ENCODE measurements around the gene TMEM266.

TMEM266 gene

DNA sequence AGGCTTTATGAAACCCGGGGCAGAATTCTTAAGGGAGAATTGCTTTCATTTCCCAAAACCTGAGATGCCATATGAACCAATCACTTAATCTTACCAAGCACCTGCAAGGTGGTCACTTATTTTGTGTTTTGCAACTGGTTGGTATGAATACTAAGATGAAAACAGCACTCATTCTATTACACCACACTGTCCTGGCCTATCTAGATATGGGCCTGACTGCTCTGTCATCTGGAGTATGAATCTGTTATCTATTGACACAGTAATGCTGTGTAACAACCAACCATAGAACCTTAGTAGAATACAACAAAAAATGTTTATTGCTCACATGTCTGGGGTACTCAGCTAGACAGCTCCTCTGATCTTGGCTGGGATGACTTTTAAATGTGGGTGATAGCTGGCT, 74.8 kb downstream of the TMEM266 start:
- DNase-seq (ENCODE audit: low spot score) = no peak

DNA sequence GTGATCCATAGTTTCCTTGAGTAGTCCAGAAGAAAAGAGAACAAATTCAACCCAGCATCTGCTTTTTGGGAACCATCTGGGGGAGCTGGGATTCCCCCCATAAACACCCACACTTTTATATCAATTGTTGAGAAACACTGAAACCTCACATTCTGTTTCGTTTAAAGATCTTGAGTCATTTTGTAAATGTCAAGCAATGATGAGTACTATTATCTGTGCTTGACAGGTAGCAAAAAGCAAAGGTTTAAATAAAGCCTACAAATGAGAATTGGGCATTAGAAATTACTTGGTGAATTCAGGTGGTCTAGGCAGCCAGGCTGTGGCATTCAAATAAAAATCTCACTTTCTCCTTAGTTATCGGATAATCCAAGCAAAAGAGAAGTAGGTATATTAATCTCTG, 75.7 kb downstream of the TMEM266 start:
- DNase-seq (ENCODE audit: low spot score) = no peak

DNA sequence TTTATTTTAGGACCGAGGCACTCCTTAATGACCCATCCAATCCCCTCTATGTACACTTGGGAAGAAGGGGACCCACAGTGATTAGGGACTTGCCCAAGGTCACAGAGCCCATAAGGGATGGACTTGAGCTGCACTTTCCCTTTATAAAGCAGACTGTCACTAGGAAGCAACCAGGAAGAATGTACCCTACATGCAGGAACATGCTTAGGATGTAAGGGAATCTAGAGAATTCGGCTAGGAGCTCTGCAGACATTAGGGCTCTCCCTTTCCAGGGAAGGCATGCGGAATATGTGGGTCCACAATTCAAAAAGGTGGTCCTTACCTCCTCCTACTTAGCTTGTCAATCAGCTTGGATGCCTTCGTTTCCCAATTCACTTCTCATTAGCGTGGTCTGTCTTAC, 78.7 kb downstream of the TMEM266 start:
- DNase-seq (ENCODE audit: low spot score) = no peak

DNA sequence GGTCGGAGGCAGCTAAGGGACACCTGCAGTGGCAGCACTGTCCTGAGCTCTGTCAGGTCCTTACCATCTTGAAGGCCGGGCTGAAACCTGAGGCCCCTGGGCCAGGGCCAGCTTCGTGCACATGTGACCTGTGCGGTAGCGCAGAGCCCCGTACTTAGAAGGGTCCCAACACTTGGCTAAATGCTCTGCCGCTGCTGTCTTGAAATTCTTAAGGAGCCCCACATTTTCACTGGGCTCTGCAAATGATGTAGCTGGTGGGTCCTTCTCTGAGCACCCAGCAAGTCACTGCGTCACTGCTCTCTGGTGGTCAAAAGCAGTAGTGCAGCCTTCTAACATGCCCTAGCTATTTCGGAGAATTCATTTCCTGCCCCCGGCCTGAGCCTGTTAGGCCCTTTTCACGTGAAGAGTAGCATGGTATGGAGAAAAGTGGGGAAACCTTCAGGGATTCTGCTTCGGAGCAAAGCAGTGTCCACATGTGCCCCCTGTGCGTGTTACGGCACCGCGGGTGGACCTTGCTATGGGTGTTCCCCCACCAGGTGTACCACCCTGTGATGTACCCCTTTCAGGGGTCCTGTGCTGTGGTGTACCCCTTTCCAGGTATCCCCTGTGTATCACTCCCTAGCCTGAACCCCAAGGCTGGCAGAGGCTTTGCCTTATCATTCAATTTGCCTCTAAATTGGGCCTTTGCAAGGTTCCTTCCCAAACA, 79.7 kb downstream of the TMEM266 start:
- DNase-seq (ENCODE audit: low spot score) = peak; percentile 89

DNA sequence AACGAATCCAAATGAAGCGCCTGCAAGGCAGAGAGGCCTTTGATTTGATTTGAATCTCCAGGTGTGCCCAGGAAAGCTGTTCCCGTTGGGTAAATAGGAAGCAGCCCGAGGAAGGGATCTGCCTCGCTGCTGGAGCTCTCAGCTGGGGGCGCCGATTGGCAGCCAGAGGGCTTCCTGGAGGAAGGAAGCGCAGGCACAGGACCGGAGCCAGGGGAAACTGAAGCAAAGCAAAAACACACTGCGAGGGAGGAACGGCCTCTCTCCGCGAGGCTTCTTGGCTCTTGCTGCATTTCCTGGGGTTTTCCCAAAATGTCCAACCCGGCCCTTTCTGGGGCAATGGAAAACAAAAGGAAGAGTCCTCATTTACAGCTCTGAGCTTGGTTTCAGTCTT, 80.3 kb downstream of the TMEM266 start:
- peak; percentile 37 for DNase-seq (ENCODE audit: low spot score)

DNA sequence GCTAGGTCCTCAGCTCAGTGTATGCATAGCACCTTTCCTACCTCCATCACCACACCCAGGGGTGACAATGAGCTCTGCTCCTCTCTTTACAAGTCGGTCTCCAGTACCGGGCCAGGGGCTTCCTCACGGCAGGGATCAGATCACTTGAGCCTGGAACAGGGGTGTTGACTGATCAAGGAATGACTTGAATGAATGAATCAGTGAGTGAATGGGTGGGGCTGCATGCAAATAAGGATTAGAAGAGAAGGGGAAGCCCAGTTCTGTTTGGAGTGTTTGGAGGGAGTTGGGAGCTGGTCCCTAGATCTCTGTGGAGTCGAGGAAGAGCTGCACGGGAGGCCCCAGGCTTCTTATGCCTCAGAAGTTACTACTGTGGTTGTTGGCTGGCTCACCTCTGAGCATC, 87.0 kb downstream of the TMEM266 start:
- no peak for DNase-seq (ENCODE audit: low spot score)

DNA sequence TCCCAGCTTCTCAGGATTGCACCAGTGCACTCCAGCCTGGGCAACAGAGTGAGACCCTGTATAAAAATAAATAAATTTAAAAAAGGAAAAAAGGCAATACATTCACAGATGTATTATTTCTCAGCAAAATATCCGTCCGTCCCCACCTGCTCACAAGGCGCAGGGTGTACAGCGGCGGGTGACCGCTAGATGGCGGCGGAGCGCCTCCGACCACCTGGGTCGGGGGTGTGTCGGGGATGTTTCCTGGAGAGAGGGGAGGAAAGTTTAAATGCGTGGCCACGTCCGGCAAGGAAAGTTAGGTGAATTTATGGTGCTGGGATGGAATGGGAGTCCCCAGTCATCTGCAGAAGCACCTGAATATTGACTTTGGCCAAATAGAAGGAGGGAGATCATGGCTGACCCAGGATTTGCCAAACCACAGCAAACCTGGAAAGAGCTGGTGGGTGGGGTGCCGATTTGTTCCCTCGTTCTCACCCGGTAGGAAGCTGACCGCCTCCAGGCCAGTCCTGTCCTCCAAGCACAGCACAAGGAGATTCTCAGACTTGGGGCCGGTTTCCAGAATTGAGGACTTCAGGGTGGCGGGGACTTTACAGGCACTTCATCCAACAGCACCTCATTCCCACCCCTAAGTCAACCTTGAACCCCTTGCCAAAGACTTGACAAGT, 88.3 kb downstream of the TMEM266 start:
- peak; percentile 87 for DNase-seq (ENCODE audit: low spot score)

DNA sequence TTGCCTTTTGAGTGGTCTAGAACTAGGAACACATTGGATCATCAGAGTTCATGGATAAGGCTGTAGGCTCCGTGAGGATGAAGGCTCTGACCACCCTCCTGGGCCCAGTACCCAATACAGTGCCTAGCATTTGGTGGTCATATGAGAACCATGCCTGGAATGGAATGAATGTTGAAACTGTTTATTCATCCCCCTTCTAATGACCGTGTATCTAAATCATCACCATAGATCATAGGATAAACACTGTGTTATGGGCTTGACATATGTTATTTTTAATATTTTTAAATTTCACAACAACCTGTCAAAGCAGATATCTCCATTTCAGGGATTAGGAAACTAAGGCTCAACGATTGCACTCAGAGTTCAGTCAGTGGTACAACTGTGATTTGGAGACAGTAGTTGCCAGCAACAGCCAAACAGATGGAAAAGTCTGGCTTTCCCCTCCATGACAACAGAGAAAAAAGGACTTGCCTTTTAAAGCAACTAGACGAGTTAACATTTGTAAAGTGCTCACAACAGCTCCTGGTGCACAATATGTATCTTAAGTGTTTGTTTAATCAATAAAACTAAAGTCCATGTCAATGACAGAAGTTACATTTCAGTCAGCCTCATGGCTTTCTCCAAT, 89.6 kb downstream of the TMEM266 start:
- no peak for DNase-seq (ENCODE audit: low spot score)

DNA sequence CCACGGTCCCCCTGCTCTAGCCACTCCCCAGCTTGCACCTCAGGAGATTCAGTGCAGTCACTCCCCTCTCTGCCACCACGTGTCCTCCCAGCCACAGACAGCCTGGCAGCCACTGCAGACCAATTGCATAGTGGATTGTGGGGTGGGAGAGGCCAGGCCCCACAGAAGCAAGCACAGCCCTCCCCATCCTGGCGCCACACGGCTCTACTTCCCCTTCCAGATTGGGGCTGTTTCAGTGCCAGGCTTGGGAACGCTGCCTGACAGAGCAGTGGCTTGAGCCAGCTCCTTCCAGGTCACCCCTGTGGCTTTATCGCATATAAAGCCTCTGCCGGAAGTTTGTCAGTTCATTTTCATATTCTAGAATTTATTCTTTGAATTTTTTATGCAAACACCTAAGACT, 90.7 kb downstream of the TMEM266 start:
- no peak for DNase-seq (ENCODE audit: low spot score)

DNA sequence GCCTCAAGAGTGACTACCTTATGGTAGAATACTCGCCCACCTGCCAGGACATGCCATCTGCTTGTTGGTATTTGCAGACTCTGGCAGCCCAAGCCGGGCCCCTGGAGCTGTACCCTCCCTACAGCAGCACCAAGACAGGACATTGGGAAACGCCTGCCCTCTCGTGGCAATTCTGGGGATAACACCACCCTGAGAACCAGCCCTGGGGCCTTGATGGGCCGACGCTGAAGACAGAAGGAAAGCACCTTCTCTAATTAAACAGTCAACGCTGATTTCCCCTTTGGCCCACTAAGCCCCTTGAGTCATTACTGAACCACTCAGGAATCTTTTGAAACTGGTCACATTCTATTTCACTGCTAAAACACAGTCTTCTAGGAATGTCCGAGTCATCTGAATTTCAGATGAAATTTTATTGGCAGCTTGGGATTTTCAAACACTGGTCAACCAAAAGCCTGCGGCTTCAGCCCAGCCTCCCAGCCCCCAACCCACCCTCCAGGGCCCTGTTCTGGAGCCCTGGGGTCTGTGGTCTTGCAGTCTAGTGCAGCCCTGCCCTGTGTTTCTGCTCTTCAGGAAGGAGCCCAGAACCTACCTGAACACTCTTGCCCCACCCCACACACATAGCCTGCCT, 91.3 kb downstream of the TMEM266 start:
- peak; percentile 87 for DNase-seq (ENCODE audit: low spot score)

DNA sequence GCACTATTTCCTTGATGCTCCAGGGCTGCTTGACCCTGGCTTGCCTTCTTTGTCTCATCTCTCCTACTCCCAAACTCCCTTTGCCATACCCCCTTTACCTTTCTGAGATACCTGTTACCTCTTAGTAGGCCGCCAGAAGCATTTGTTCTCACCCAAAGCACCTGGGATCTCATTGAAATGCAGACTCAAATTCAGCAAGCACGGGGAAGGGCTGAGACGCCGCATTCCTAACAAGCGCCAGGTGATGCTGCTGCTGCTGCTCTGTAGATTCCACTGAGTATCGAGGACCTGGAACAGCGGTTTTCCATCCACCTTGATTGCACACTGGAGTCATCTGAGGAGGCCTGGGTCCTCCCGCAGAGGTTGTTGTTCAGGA, 91.8 kb downstream of the TMEM266 start:
- DNase-seq (ENCODE audit: low spot score) = peak; percentile 39

DNA sequence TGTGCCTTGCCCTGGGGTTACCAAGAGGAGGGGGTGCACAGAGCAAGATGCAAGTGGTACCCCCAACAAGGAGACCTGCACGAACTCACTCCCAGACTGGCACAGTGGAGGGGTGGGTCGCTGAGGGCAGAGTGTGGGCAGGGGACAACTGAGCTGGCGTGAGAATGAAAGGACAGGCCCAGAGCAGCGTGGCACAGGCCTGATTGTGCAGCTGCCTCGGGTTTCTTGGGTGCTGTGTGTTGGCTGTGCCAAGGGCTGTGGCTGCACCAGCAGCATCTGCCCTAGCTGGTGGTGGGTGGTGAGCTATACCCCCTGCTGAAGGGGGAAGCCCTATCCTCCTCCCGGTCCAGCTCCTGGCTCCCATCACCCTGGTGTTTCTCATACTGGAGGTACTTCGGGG, 92.4 kb downstream of the TMEM266 start:
- DNase-seq (ENCODE audit: low spot score) = no peak

DNA sequence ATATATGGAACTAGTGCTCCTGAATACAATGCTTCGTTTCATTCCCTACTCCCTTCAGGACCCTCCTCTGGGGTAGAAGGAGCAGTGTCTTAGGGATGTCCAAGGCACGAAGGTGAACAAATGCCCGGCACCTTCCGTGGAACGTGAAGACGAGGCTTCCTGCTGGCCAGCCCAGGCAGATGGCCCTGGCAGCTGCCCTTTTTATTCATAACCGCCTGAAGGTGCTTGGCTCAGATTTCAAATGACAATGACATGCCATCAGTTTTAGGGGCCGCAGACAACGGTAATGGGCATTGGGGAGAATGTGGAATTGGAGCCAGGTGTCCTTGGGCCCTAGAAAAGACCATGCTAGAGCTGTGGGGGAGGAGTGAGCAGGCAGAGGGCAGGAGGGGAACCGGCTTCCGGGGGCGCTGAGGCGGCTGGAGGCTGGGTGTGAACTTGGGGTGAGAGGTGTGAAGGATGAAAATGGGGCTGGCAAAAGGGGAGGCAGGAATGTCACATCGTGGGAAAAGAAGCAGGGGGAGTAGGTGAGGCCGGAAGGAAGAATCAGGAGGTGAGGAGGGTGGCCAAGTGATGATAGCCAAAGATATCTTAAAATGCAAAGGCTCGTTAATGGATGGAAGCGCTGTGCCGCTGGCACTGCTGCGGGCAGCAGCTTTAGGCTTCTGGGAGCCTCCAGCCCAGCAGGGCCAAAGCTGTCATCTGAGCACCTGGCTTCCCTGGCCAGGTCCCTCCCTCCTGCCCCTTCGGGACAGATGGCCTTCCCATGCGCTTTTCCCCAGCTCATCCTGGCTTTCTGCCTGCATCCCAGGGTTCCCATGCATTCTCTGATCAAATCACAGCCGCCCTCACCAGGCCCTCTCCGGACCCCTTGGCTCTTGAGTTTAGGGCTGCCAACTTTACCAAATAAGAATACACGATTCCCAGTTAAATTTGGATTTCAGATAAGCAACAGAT, 93.7 kb downstream of the TMEM266 start:
- DNase-seq (ENCODE audit: low spot score) = no peak

DNA sequence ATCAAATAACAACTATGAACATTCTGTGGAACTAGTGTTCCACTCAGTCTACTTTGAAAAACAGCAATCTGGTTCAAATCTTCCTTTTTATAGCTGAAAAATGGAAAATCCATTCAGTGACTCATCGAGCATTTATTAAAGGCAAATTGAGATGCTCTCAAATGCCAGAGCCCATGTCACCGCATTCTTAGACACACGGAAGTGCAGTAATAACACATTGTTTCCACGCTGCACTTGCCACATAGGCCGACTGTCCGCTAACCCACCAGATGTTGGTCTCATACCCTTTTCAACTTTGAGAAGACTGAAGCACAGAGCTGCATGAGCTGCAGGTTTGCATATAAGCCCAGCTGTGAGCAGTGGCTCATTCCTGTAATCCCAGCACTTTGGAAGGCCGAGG, 95.9 kb downstream of the TMEM266 start:
- DNase-seq (ENCODE audit: low spot score) = no peak

DNA sequence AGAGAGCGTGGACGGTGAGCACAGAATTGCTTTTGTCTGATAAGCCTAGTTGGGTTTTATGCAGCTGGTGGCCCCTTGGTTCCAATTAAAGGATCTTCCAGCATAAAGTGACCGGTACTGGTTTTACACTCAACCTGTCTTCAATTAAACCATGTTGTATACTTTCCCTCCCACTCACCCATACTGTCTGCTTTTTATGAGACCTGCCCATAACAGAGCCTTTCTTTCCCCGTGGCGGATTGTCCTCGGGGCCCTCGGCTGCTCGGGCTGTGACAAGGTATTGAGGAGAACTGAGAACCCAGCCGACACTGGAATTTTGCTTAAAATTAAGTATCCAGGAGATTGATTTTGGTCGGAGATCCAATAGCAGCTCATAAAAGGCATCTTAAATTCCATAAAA, 98.4 kb downstream of the TMEM266 start:
- no peak for DNase-seq (ENCODE audit: low spot score)

DNA sequence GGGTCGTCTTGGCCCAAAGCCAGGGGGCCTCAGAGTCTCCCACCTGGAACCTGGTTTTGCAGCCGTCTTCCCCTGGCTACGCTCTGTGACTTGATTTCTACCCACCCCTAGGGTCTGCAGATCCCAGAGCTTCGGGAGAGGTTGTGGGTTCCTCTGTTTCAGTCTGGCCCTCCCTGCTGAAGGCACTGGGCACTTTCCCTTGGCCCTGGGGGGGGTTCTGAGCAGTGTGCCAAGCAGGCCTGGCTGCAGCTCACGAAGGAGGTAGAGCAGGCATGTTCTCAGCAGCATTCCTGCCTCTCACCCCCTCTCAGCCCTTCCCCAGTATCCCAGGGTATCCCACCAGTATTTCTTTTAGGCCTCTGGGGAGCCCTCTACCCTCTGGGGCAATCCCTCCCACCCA, 99.0 kb downstream of the TMEM266 start:
- DNase-seq (ENCODE audit: low spot score) = no peak

DNA sequence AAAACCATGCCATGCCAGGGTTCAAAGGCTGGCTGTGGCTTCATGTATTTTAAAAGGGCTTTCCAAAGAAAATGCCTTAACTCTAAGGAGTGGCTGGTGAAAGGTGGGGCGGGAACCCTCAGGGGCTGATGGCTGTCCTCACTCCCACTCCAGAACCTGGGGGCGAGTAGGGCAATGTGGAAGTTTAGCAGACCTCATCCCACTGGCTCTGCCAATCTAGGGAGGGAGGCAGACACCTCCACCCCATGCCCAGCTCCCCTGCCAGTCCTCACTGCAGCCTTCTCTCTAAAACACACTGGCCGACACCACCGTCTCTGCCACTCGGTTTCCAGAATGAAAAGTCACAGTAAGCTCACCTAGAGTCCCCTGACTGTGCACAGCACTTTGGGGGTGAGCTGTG, 99.5 kb downstream of the TMEM266 start:
- no peak for DNase-seq (ENCODE audit: low spot score)

DNA sequence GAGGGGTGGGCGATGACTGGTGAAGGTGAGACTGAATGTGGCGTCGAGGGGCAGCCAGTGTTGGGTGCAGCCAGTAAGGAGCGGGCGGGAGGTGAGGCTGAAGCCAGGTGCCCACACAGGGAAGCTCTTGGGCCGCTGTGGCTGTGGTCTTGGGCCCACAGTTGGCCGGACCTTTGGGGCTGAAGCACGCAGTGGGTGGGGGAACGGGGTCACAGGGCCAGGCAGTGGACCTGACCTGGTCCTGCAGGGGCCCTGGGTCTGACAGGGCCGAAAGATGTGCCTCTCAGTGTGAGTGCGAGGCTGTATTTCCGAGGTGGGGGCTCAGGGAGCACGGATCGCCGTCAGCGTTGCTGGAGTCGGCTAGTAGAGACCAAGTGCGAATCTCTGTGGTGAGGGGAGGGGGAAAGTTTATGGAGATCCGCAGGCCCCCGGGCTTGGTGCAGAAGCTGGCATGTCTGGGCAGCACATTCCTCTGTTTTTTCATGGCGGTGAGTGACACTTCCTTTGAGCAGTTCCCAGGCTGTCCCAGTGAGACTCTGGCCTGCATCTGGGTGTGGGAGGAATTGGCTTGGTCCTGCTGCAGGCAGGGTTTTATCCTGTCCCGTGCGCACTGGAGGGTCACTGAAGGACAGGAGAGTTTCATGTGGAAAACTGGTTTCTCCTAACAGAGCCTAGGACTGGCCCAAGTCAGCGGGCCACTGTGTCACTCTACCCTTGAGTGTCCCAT, 100.8 kb downstream of the TMEM266 start:
- no peak for DNase-seq (ENCODE audit: low spot score)

DNA sequence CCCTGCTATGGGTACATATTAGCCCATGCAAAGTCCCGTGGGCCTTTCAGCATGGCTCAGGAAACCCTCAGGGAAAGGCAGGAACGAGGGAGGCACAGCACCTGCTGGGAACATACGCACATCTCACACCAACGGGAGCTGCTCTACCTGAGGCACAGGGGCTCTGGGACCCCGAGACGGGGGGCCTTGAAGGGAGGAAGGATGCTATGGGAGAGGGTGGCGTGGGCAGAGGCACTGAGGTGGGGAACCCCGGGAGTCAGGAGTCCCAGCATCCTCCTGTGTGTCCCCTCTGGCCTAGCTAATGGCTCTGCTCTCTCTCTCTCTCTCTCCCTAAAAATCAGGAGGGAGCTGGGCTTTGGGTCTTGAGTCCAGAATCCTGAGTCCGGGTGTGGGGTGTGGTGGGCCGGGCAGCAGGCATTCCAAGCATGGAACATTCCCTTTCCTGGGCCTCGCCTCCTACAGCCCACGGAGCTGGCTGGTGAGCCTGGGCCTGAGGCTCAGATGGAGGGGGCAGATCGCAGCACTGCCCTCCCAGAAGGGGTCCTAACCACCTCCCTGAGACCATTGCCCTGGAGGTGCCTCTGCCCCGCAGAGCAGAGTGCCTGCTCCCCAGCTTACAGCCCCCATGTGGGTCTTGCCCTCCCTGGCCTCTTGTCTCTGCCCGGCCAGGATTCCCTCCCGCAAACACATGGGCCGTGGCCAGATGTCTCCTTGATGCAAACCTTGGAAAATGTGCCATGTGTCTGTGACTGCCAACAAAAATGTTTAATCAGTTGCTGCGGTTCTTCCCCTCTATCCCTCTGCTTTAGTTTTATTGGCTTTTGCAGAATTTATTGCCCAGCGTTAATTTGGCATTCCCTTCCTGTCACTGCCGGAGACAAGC, 101.6 kb downstream of the TMEM266 start:
- DNase-seq (ENCODE audit: low spot score) = no peak

DNA sequence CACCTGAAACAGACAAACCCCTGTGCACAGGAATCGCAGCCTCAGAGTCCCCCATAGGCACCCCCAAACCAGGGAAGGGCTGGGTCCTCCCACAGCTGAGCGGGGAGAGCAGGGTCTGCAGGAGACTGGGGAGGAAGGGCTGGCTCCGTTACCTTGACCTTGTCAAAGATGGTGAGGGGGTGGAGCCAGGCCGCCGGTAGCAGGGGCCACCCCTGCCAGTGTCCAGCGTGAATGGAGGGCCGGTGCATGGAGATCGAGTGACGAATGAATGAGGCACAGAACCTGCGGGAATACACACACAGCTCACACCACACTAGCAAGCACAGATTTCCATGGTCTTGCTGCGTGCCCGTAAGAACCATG, 102.2 kb downstream of the TMEM266 start:
- DNase-seq (ENCODE audit: low spot score) = no peak

Measured in iPS-NIHi11 (cell line).